NCI-H146 (cell line): ENCODE results near the gene BFAR.
A peak's percentile ranks its signal among the peaks of the same experiment; 100 is the strongest.
"Not testable (repeated sequence)": the region's sequence is repeated elsewhere in the genome, so short reads cannot be mapped to it uniquely, and the experiment has no call there.

Source experiments
- DNase-seq: peaks from one replicate; lab custom pipeline; 2025; lab: John Stamatoyannopoulos, UW

BFAR gene

GRCh38 chr16:14635395-14636165, 2.8 kb downstream of the BFAR start:
- DNase-seq, result no peak

GRCh38 chr16:14636179-14636950, 3.6 kb downstream of the BFAR start:
- not testable (repeated sequence) for DNase-seq

GRCh38 chr16:14636951-14637240, 4.1 kb downstream of the BFAR start:
- not testable (repeated sequence) for DNase-seq

- peak; percentile 8 for DNase-seq
These were observed 7.8 kb downstream of the BFAR start for GRCh38 chr16:14640538-14640937.

GRCh38 chr16:14641206-14641605, 8.5 kb downstream of the BFAR start:
- DNase-seq, result no peak

GRCh38 chr16:14641926-14642325, 9.2 kb downstream of the BFAR start:
- no peak for DNase-seq

GRCh38 chr16:14649816-14650215, 17.1 kb downstream of the BFAR start:
- no peak for DNase-seq

- no peak for DNase-seq
These were observed 17.9 kb downstream of the BFAR start for GRCh38 chr16:14650629-14651028.

- no peak for DNase-seq
These were observed 20.0 kb downstream of the BFAR start for GRCh38 chr16:14652726-14653125.

GRCh38 chr16:14658063-14658462, 25.3 kb downstream of the BFAR start:
- DNase-seq, result no peak

GRCh38 chr16:14667347-14668266, 34.9 kb downstream of the BFAR start:
- DNase-seq, result no peak

- DNase-seq, result no peak
These were observed 35.9 kb downstream of the BFAR start for GRCh38 chr16:14668556-14669223.

- peak; percentile 34 for DNase-seq
These were observed 37.0 kb downstream of the BFAR start for GRCh38 chr16:14669776-14670175.

GRCh38 chr16:14672403-14672971, 39.7 kb downstream of the BFAR start:
- no peak for DNase-seq

GRCh38 chr16:14676633-14677032, 43.9 kb downstream of the BFAR start:
- DNase-seq, result no peak

GRCh38 chr16:14677627-14678026, 44.9 kb downstream of the BFAR start:
- DNase-seq, result no peak

GRCh38 chr16:14678748-14679497, 46.2 kb downstream of the BFAR start:
- no peak for DNase-seq

- DNase-seq, result not testable (repeated sequence)
These were observed 47.6 kb downstream of the BFAR start for GRCh38 chr16:14680396-14680795.

- DNase-seq, result no peak
These were observed 48.4 kb downstream of the BFAR start for GRCh38 chr16:14681115-14681514.

GRCh38 chr16:14682121-14682520, 49.4 kb downstream of the BFAR start:
- DNase-seq, result no peak
